Activated gamma-delta T cell (primary cell): ENCODE measurements around the gene ZNF791.
"Not testable (repeated sequence)": the region's sequence is repeated elsewhere in the genome, so short reads cannot be mapped to it uniquely, and the experiment has no call there.

Experiments
- DNase-seq: peaks from one replicate; lab custom pipeline; 2025; lab: John Stamatoyannopoulos, UW
- total RNA-seq, 2 donors: gene quantifications; one replicate each; lab custom pipeline; 2026; lab: John Stamatoyannopoulos, UW

ZNF791 gene
- total RNA-seq = 111 to 115 reads per million in 2 donors

- DNase-seq = peak; percentile 54
Observed at GRCh38 chr19:12610540-12611360, at the start of gene ZNF791, which contains the start of gene ZNF490. TSS of gene ZNF791 (plus strand) at chr19:12610920. CDS start at chr19:12611080, 160 bp downstream. TSS of gene ZNF490 (minus strand) at chr19:12610813. CDS start at chr19:12610680, 133 bp downstream.

- DNase-seq = peak; percentile 68
Observed at GRCh38 chr19:12564016-12564664, 46.6 kb upstream of the ZNF791 start.

GRCh38 chr19:12566380-12566779, 44.3 kb upstream of the ZNF791 start:
- DNase-seq = not testable (repeated sequence)

- no peak for DNase-seq
Observed at GRCh38 chr19:12567951-12568350, 42.8 kb upstream of the ZNF791 start.

- no peak for DNase-seq
Observed at GRCh38 chr19:12574036-12574435, 36.7 kb upstream of the ZNF791 start.

- no peak for DNase-seq
Observed at GRCh38 chr19:12578641-12579040, 32.1 kb upstream of the ZNF791 start.

GRCh38 chr19:12580180-12580694, 30.5 kb upstream of the ZNF791 start:
- DNase-seq = no peak

- no peak for DNase-seq
Observed at GRCh38 chr19:12581100-12581499, 29.6 kb upstream of the ZNF791 start.

GRCh38 chr19:12596485-12596884, 14.2 kb upstream of the ZNF791 start:
- DNase-seq = no peak

GRCh38 chr19:12596927-12597548, 13.7 kb upstream of the ZNF791 start:
- no peak for DNase-seq

GRCh38 chr19:12597594-12597993, 13.1 kb upstream of the ZNF791 start:
- DNase-seq = no peak

- no peak for DNase-seq
Observed at GRCh38 chr19:12603714-12604113, 7.0 kb upstream of the ZNF791 start.

GRCh38 chr19:12606796-12607195, 3.9 kb upstream of the ZNF791 start:
- no peak for DNase-seq

- DNase-seq = no peak
Observed at GRCh38 chr19:12607631-12608030, 3.1 kb upstream of the ZNF791 start.

GRCh38 chr19:12611361-12611699, 610 bp downstream of the ZNF791 start:
- no peak for DNase-seq

- DNase-seq = no peak
Observed at GRCh38 chr19:12617646-12618045, 6.9 kb downstream of the ZNF791 start.

GRCh38 chr19:12621253-12622024, 10.7 kb downstream of the ZNF791 start:
- DNase-seq = not testable (repeated sequence)

- DNase-seq = no peak
Observed at GRCh38 chr19:12623361-12624031, 12.8 kb downstream of the ZNF791 start.

- DNase-seq = no peak
Observed at GRCh38 chr19:12626958-12627357, 16.2 kb downstream of the ZNF791 start.

GRCh38 chr19:12628040-12629022, 17.6 kb downstream of the ZNF791 start:
- DNase-seq = no peak
